ENCODE data around the gene PIK3R1.
A peak's percentile ranks its signal among the peaks of the same experiment; 100 is the strongest.

Gene PIK3R1

GRCh38 chr5:68285851-68286611 lies 70.5 kb downstream of the PIK3R1 start:
- Histone ChIP-seq H3K27ac (ENCODE audit: low read depth, low read length) (no peak overlapping the region), H3K27me3 (ENCODE audit: control insufficient read depth, insufficient read depth, low read length) (no peaks in the 10 kb centered on the region), H3K4me3 (ENCODE audit: low read length) (no peak overlapping the region), H3K4me1 (ENCODE audit: control insufficient read depth, insufficient read depth, low read length) (peaks cover 41% of the 10 kb centered on the region), H3K9ac (ENCODE audit: low read length) (no peak overlapping the region), H3K36me3 (ENCODE audit: control insufficient read depth, insufficient read depth, low read length) (no peaks in the 10 kb centered on the region)

- Histone ChIP-seq H3K4me3 (ENCODE audit: low read length) (no peak overlapping the region), H3K36me3 (ENCODE audit: control insufficient read depth, insufficient read depth, low read length) (no peaks in the 10 kb centered on the region), H3K9ac (ENCODE audit: low read length) (no peak overlapping the region), H3K27ac (ENCODE audit: low read depth, low read length) (no peak overlapping the region), H3K4me1 (ENCODE audit: control insufficient read depth, insufficient read depth, low read length) (peaks cover 43% of the 10 kb centered on the region), H3K27me3 (ENCODE audit: control insufficient read depth, insufficient read depth, low read length) (no peaks in the 10 kb centered on the region)
These were observed 71.0 kb downstream of the PIK3R1 start for GRCh38 chr5:68286612-68286912.

- no peaks in the 10 kb centered on the region for H3K36me3 ChIP-seq (ENCODE audit: control insufficient read depth, insufficient read depth, low read length)
- peak overlapping the region; percentile 81 for H3K4me3 ChIP-seq (ENCODE audit: low read length)
- no peaks in the 10 kb centered on the region for H3K27me3 ChIP-seq (ENCODE audit: control insufficient read depth, insufficient read depth, low read length)
- peak overlapping the region; percentile 66 for H3K9ac ChIP-seq (ENCODE audit: low read length)
- H3K4me1 ChIP-seq (ENCODE audit: control insufficient read depth, insufficient read depth, low read length) = peaks cover 47% of the 10 kb centered on the region
- peak overlapping the region; percentile 88 for H3K27ac ChIP-seq (ENCODE audit: low read depth, low read length)
These were observed 72.0 kb downstream of the PIK3R1 start for GRCh38 chr5:68287631-68287975.

- H3K4me1 ChIP-seq (ENCODE audit: control insufficient read depth, insufficient read depth, low read length) = peaks cover 47% of the 10 kb centered on the region
- peak overlapping the region; percentile 81 for H3K4me3 ChIP-seq (ENCODE audit: low read length)
- H3K27ac ChIP-seq (ENCODE audit: low read depth, low read length) = peak overlapping the region; percentile 88
- peak overlapping the region; percentile 66 for H3K9ac ChIP-seq (ENCODE audit: low read length)
- H3K36me3 ChIP-seq (ENCODE audit: control insufficient read depth, insufficient read depth, low read length) = peaks cover 5% of the 10 kb centered on the region
- H3K27me3 ChIP-seq (ENCODE audit: control insufficient read depth, insufficient read depth, low read length) = no peaks in the 10 kb centered on the region
These were observed 72.6 kb downstream of the PIK3R1 start for GRCh38 chr5:68287976-68288706.

GRCh38 chr5:68288707-68289134 lies 73.2 kb downstream of the PIK3R1 start:
- peaks cover 47% of the 10 kb centered on the region for H3K4me1 ChIP-seq (ENCODE audit: control insufficient read depth, insufficient read depth, low read length)
- H3K9ac ChIP-seq (ENCODE audit: low read length) = peak overlapping the region; percentile 66

GRCh38 chr5:68289498-68289897 lies 73.9 kb downstream of the PIK3R1 start:
- Histone ChIP-seq H3K27ac (ENCODE audit: low read depth, low read length) (peak overlapping the region; percentile 88), H3K9ac (ENCODE audit: low read length) (peak overlapping the region; percentile 66), H3K36me3 (ENCODE audit: control insufficient read depth, insufficient read depth, low read length) (peaks cover 8% of the 10 kb centered on the region), H3K4me1 (ENCODE audit: control insufficient read depth, insufficient read depth, low read length) (peaks cover 41% of the 10 kb centered on the region), H3K4me3 (ENCODE audit: low read length) (no peak overlapping the region), H3K27me3 (ENCODE audit: control insufficient read depth, insufficient read depth, low read length) (no peaks in the 10 kb centered on the region)

More at GRCh38 chr5:68288707-68289134, 73.2 kb downstream of the PIK3R1 start:
- peaks cover 8% of the 10 kb centered on the region for H3K36me3 ChIP-seq (ENCODE audit: control insufficient read depth, insufficient read depth, low read length)
- peak overlapping the region; percentile 81 for H3K4me3 ChIP-seq (ENCODE audit: low read length)
- H3K27me3 ChIP-seq (ENCODE audit: control insufficient read depth, insufficient read depth, low read length) = no peaks in the 10 kb centered on the region
- peak overlapping the region; percentile 88 for H3K27ac ChIP-seq (ENCODE audit: low read depth, low read length)

GRCh38 chr5:68290260-68290674 lies 74.7 kb downstream of the PIK3R1 start:
- peaks cover 41% of the 10 kb centered on the region for H3K4me1 ChIP-seq (ENCODE audit: control insufficient read depth, insufficient read depth, low read length)
- H3K9ac ChIP-seq (ENCODE audit: low read length) = no peak overlapping the region
- peak overlapping the region; percentile 55 for H3K27ac ChIP-seq (ENCODE audit: low read depth, low read length)
- no peaks in the 10 kb centered on the region for H3K27me3 ChIP-seq (ENCODE audit: control insufficient read depth, insufficient read depth, low read length)
- H3K4me3 ChIP-seq (ENCODE audit: low read length) = no peak overlapping the region
- peaks cover 8% of the 10 kb centered on the region for H3K36me3 ChIP-seq (ENCODE audit: control insufficient read depth, insufficient read depth, low read length)

GRCh38 chr5:68290847-68291246 lies 75.3 kb downstream of the PIK3R1 start:
- Histone ChIP-seq H3K27ac (ENCODE audit: low read depth, low read length) (peak overlapping the region; percentile 3), H3K9ac (ENCODE audit: low read length) (no peak overlapping the region), H3K4me3 (ENCODE audit: low read length) (no peak overlapping the region), H3K27me3 (ENCODE audit: control insufficient read depth, insufficient read depth, low read length) (no peaks in the 10 kb centered on the region), H3K4me1 (ENCODE audit: control insufficient read depth, insufficient read depth, low read length) (peaks cover 41% of the 10 kb centered on the region), H3K36me3 (ENCODE audit: control insufficient read depth, insufficient read depth, low read length) (peaks cover 9% of the 10 kb centered on the region)

GRCh38 chr5:68292316-68292715 lies 76.8 kb downstream of the PIK3R1 start:
- Histone ChIP-seq H3K4me3 (ENCODE audit: low read length) (no peak overlapping the region), H3K27ac (ENCODE audit: low read depth, low read length) (no peak overlapping the region), H3K9ac (ENCODE audit: low read length) (no peak overlapping the region), H3K4me1 (ENCODE audit: control insufficient read depth, insufficient read depth, low read length) (peaks cover 34% of the 10 kb centered on the region), H3K27me3 (ENCODE audit: control insufficient read depth, insufficient read depth, low read length) (no peaks in the 10 kb centered on the region), H3K36me3 (ENCODE audit: control insufficient read depth, insufficient read depth, low read length) (peaks cover 22% of the 10 kb centered on the region)

- Histone ChIP-seq H3K27ac (ENCODE audit: low read depth, low read length) (no peak overlapping the region), H3K4me1 (ENCODE audit: control insufficient read depth, insufficient read depth, low read length) (peaks cover 9% of the 10 kb centered on the region), H3K36me3 (ENCODE audit: control insufficient read depth, insufficient read depth, low read length) (peaks cover 25% of the 10 kb centered on the region), H3K4me3 (ENCODE audit: low read length) (no peak overlapping the region), H3K27me3 (ENCODE audit: control insufficient read depth, insufficient read depth, low read length) (no peaks in the 10 kb centered on the region), H3K9ac (ENCODE audit: low read length) (no peak overlapping the region)
These were observed 80.2 kb downstream of the PIK3R1 start for GRCh38 chr5:68295772-68296171.

GRCh38 chr5:68296895-68297294 lies 81.3 kb downstream of the PIK3R1 start:
- H3K4me3 ChIP-seq (ENCODE audit: low read length) = no peak overlapping the region
- no peaks in the 10 kb centered on the region for H3K27me3 ChIP-seq (ENCODE audit: control insufficient read depth, insufficient read depth, low read length)
- no peak overlapping the region for H3K27ac ChIP-seq (ENCODE audit: low read depth, low read length)
- H3K4me1 ChIP-seq (ENCODE audit: control insufficient read depth, insufficient read depth, low read length) = peaks cover 2% of the 10 kb centered on the region
- H3K9ac ChIP-seq (ENCODE audit: low read length) = no peak overlapping the region
- H3K36me3 ChIP-seq (ENCODE audit: control insufficient read depth, insufficient read depth, low read length) = peaks cover 25% of the 10 kb centered on the region

GRCh38 chr5:68297656-68298055 lies 82.1 kb downstream of the PIK3R1 start:
- H3K27ac ChIP-seq (ENCODE audit: low read depth, low read length) = no peak overlapping the region
- H3K36me3 ChIP-seq (ENCODE audit: control insufficient read depth, insufficient read depth, low read length) = peaks cover 25% of the 10 kb centered on the region
- no peaks in the 10 kb centered on the region for H3K4me1 ChIP-seq (ENCODE audit: control insufficient read depth, insufficient read depth, low read length)
- no peaks in the 10 kb centered on the region for H3K27me3 ChIP-seq (ENCODE audit: control insufficient read depth, insufficient read depth, low read length)
- no peak overlapping the region for H3K4me3 ChIP-seq (ENCODE audit: low read length)
- no peak overlapping the region for H3K9ac ChIP-seq (ENCODE audit: low read length)

- Histone ChIP-seq H3K36me3 (ENCODE audit: control insufficient read depth, insufficient read depth, low read length) (peaks cover 17% of the 10 kb centered on the region), H3K4me3 (ENCODE audit: low read length) (no peak overlapping the region), H3K27me3 (ENCODE audit: control insufficient read depth, insufficient read depth, low read length) (no peaks in the 10 kb centered on the region), H3K27ac (ENCODE audit: low read depth, low read length) (no peak overlapping the region), H3K4me1 (ENCODE audit: control insufficient read depth, insufficient read depth, low read length) (no peaks in the 10 kb centered on the region), H3K9ac (ENCODE audit: low read length) (no peak overlapping the region)
These were observed 82.9 kb downstream of the PIK3R1 start for GRCh38 chr5:68298479-68298878.

Measured in rectal smooth muscle tissue (tissue), 1 donor.